Activated T-cell treated with anti-CD3 and anti-CD28 coated beads, Interleukin-2, amount 50 U/mL, for 72 hours (primary cell): ENCODE results near the gene MREG. TPM values are rescaled to one million over a fixed set of nuclear protein-coding genes. Genes with fewer than 3 reads are reported as not detected.

Experiments used
- ATAC-seq, 2 donors: fragments of 150-1000 bp; cut with Tn5 transposase; replicated peaks in 1 of 2; 2 replicates each; pipeline ENCODE4 v1.10.0; 2021; ENCODE audit warnings: moderate library complexity in 2 of 2, mild to moderate bottlenecking in 1 of 2
- DNase-seq, 2 donors: peaks; one replicate each; pipeline ENCODE4 v3.0.0; 2021 to 2022; ENCODE audit warnings: mixed read lengths in 1 of 2
- H3K27ac Mint-ChIP-seq: one replicate; pipeline ENCODE4 v1.8.0; 2022; ENCODE audit warnings: mild to moderate bottlenecking, moderate library complexity, mixed read lengths
- H3K27me3 Mint-ChIP-seq: one replicate; pipeline ENCODE4 v1.8.0; 2022; ENCODE audit warnings: low read depth, mixed read lengths
- H3K36me3 Mint-ChIP-seq, 2 donors: one replicate each; pipeline ENCODE4 v1.8.0; 2022; ENCODE audit warnings: mixed read lengths in 2 of 2, mild to moderate bottlenecking in 1 of 2; ENCODE audit not compliant: insufficient read depth in 2 of 2
- H3K4me1 Mint-ChIP-seq: one replicate; pipeline ENCODE4 v1.8.0; 2022; ENCODE audit warnings: low read depth, mixed read lengths
- H3K4me3 Mint-ChIP-seq, 2 donors: one replicate each; pipeline ENCODE4 v1.8.0; 2022; ENCODE audit warnings: mild to moderate bottlenecking in 2 of 2, mixed read lengths in 2 of 2, moderate library complexity in 2 of 2
- H3K9me3 Mint-ChIP-seq, 2 donors: one replicate each; pipeline ENCODE4 v1.8.0; 2022; ENCODE audit warnings: mixed read lengths in 2 of 2
- total RNA-seq, 2 donors: library from RNA; stranded (reverse); gene quantifications; one replicate each; pipeline ENCODE4 v1.2.3, GENCODE V29; 2022

Gene MREG
- total RNA-seq, 2 donors from 2014 or later, result 9.0 to 10.8 TPM

GRCh38 chr2:216039918-216040317 is 26.6 kb upstream of the MREG start:
- no peak overlapping the region for H3K27ac Mint-ChIP-seq
- no peak overlapping the region for H3K4me3 Mint-ChIP-seq
- no peaks in the 10 kb centered on the region for H3K9me3 Mint-ChIP-seq
- no peak for DNase-seq
- ATAC-seq, result no peak
- H3K27me3 Mint-ChIP-seq, result no peaks in the 10 kb centered on the region
- peaks cover 2 to 5% of the 10 kb centered on the region in 2 donors for H3K36me3 Mint-ChIP-seq
- peaks cover 3% of the 10 kb centered on the region for H3K4me1 Mint-ChIP-seq

- no peaks in the 10 kb centered on the region for H3K27me3 Mint-ChIP-seq
- H3K9me3 Mint-ChIP-seq, result no peaks in the 10 kb centered on the region
- no peak overlapping the region for H3K4me3 Mint-ChIP-seq
- H3K27ac Mint-ChIP-seq, result no peak overlapping the region
- peaks cover 59% of the 10 kb centered on the region for H3K4me1 Mint-ChIP-seq
- ATAC-seq (peak in 1 of 2 donors; percentile 28), DNase-seq (peak; percentile 75 to 84)
- H3K36me3 Mint-ChIP-seq, result peaks cover 1 to 2% of the 10 kb centered on the region in 2 donors
These were observed 20.7 kb upstream of the MREG start for GRCh38 chr2:216034065-216034464.

GRCh38 chr2:216033403-216033802 is 20.1 kb upstream of the MREG start:
- Mint-ChIP-seq H3K27ac (no peak overlapping the region), H3K9me3 (no peaks in the 10 kb centered on the region)

GRCh38 chr2:216031960-216032689 is 18.8 kb upstream of the MREG start:
- H3K9me3 Mint-ChIP-seq, result no peaks in the 10 kb centered on the region
- peak overlapping the region; percentile 98 for H3K27ac Mint-ChIP-seq
- peaks cover 1 to 2% of the 10 kb centered on the region in 2 donors for H3K36me3 Mint-ChIP-seq
- peak overlapping the region; percentile 56 to 93 for H3K4me3 Mint-ChIP-seq
- DNase-seq, result no peak
- no peaks in the 10 kb centered on the region for H3K27me3 Mint-ChIP-seq
- ATAC-seq, result peak; percentile 86 to 90
- H3K4me1 Mint-ChIP-seq, result peaks cover 60% of the 10 kb centered on the region

More at GRCh38 chr2:216033403-216033802, 20.1 kb upstream of the MREG start:
- DNase-seq (no peak), ATAC-seq (no peak)
- Mint-ChIP-seq H3K4me1 (peaks cover 60% of the 10 kb centered on the region), H3K4me3 (no peak overlapping the region), H3K27me3 (no peaks in the 10 kb centered on the region), H3K36me3 (peaks cover 1 to 2% of the 10 kb centered on the region in 2 donors)

GRCh38 chr2:216030216-216030615 is 16.9 kb upstream of the MREG start:
- H3K27ac Mint-ChIP-seq, result peak overlapping the region; percentile 60
- peaks cover 1 to 2% of the 10 kb centered on the region in 2 donors for H3K36me3 Mint-ChIP-seq

GRCh38 chr2:216029416-216030129 is 16.2 kb upstream of the MREG start:
- ATAC-seq (peak; percentile 69 to 74), DNase-seq (peak; percentile 34 to 51)
- peaks cover 1 to 2% of the 10 kb centered on the region in 2 donors for H3K36me3 Mint-ChIP-seq
- H3K4me3 Mint-ChIP-seq, result peak overlapping the region; percentile 6 to 69
- no peaks in the 10 kb centered on the region for H3K27me3 Mint-ChIP-seq
- H3K4me1 Mint-ChIP-seq, result peaks cover 54% of the 10 kb centered on the region
- H3K9me3 Mint-ChIP-seq, result no peaks in the 10 kb centered on the region
- peak overlapping the region; percentile 60 for H3K27ac Mint-ChIP-seq

More at GRCh38 chr2:216030216-216030615, 16.9 kb upstream of the MREG start:
- Mint-ChIP-seq H3K27me3 (no peaks in the 10 kb centered on the region), H3K4me1 (peaks cover 60% of the 10 kb centered on the region), H3K4me3 (peak overlapping the region in 1 of 2 donors; percentile 69), H3K9me3 (no peaks in the 10 kb centered on the region)
- no peak for ATAC-seq
- no peak for DNase-seq

GRCh38 chr2:216024779-216025336 is 11.5 kb upstream of the MREG start:
- no peak for DNase-seq
- Mint-ChIP-seq H3K27me3 (no peaks in the 10 kb centered on the region), H3K36me3 (peaks cover 0 to under 1% of the 10 kb centered on the region in 2 donors), H3K27ac (no peak overlapping the region), H3K9me3 (no peaks in the 10 kb centered on the region), H3K4me1 (peaks cover 9% of the 10 kb centered on the region), H3K4me3 (no peak overlapping the region)
- no peak for ATAC-seq

- peak; percentile 39 to 57 for DNase-seq
- Mint-ChIP-seq H3K4me3 (no peak overlapping the region), H3K4me1 (no peaks in the 10 kb centered on the region), H3K27me3 (no peaks in the 10 kb centered on the region), H3K27ac (no peak overlapping the region), H3K36me3 (no peaks in the 10 kb centered on the region), H3K9me3 (no peaks in the 10 kb centered on the region)
- ATAC-seq, result peak; percentile 71 to 72
These were observed 9.8 kb upstream of the MREG start for GRCh38 chr2:216023055-216023648.

GRCh38 chr2:216021768-216022565 is 8.6 kb upstream of the MREG start:
- no peaks in the 10 kb centered on the region for H3K9me3 Mint-ChIP-seq
- DNase-seq (no peak), ATAC-seq (no peak)
- H3K27me3 Mint-ChIP-seq, result no peaks in the 10 kb centered on the region
- no peaks in the 10 kb centered on the region for H3K36me3 Mint-ChIP-seq
- peaks cover 10% of the 10 kb centered on the region for H3K4me1 Mint-ChIP-seq
- H3K27ac Mint-ChIP-seq, result no peak overlapping the region
- H3K4me3 Mint-ChIP-seq, result no peak overlapping the region

- Mint-ChIP-seq H3K36me3 (no peaks in the 10 kb centered on the region), H3K9me3 (no peaks in the 10 kb centered on the region), H3K27me3 (no peaks in the 10 kb centered on the region), H3K27ac (no peak overlapping the region), H3K4me1 (peaks cover 42% of the 10 kb centered on the region), H3K4me3 (no peak overlapping the region)
- DNase-seq (no peak), ATAC-seq (no peak)
These were observed 5.4 kb upstream of the MREG start for GRCh38 chr2:216018709-216019108.

- H3K9me3 Mint-ChIP-seq, result no peaks in the 10 kb centered on the region
- ATAC-seq (peak; percentile 34 to 47), DNase-seq (peak; percentile 50 to 58)
- H3K4me1 Mint-ChIP-seq, result peaks cover 51% of the 10 kb centered on the region
- H3K36me3 Mint-ChIP-seq, result no peaks in the 10 kb centered on the region
- no peaks in the 10 kb centered on the region for H3K27me3 Mint-ChIP-seq
- peak overlapping the region; percentile 76 for H3K27ac Mint-ChIP-seq
- H3K4me3 Mint-ChIP-seq, result peak overlapping the region; percentile 45 to 46
These were observed 4.0 kb upstream of the MREG start for GRCh38 chr2:216017365-216017764.

- ATAC-seq (no peak), DNase-seq (no peak)
- Mint-ChIP-seq H3K4me3 (peak overlapping the region; percentile 62 to 70), H3K27ac (peak overlapping the region; percentile 90), H3K9me3 (no peaks in the 10 kb centered on the region), H3K4me1 (peaks cover 57% of the 10 kb centered on the region), H3K36me3 (no peaks in the 10 kb centered on the region), H3K27me3 (no peaks in the 10 kb centered on the region)
These were observed 3.2 kb upstream of the MREG start for GRCh38 chr2:216016581-216016980.
